ENCODE measurements around the gene CCDC169. TPM values are rescaled to one million over a fixed set of nuclear protein-coding genes. Genes with fewer than 3 reads are reported as not detected.

CCDC169 gene
- total and polyA plus RNA-seq, 2 of the 4 experiments (the other 2 are of a cell fraction) = 0.54 to 0.62 TPM

DNA sequence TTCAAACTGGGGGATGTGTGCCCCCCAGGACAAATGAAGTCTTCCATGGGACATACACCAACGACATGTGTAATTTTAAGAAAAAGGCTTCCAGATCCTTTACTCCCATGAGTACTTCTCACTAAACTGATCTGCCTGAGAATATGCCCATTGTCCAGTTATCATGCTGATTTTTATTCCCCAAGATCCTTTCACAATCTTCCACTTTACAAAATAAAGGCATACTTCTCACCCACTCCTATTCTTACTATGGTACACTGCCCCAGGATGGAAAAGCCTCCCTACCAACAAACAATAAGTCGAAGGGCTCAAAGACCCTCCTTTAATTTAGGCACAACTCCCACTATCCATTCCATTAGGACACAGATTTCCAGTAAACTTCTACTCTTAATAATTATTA, 45.1 kb upstream of the CCDC169 start:
- H2AK9ac ChIP-seq (replicated peaks; ENCODE audit: low read depth, low read length, poor library complexity) = no peak overlapping the region
- no peak overlapping the region for H3K56ac ChIP-seq (ENCODE audit: extremely low read depth, insufficient read depth, low read length)
- peaks cover 47% of the 10 kb centered on the region for H4K20me1 ChIP-seq (ENCODE audit: insufficient read depth, low read length)
- H3K23ac ChIP-seq (ENCODE audit: low read depth, low read length) = 0 out of 2 replicates have a peak overlapping the region, but pooled peaks have one; percentile 16
- H3K4ac ChIP-seq (ENCODE audit: low read depth, low read length) = no peak overlapping the region
- H3K4me1 ChIP-seq (ENCODE audit: control insufficient read depth, insufficient read depth, low read length) = peaks cover 5% of the 10 kb centered on the region; the same call in 1 of the 2 replicates
- no peaks in the 10 kb centered on the region for H3K9me3 ChIP-seq (ENCODE audit: control insufficient read depth, insufficient read depth, low read length)
- WGBS, 2 experiments (ENCODE audit: extremely low coverage in 2 of 2, insufficient read length in 1 of 2) = no CpG with 5 or more reads among the region's 2 CpGs
- H2BK5ac ChIP-seq (ENCODE audit: low read depth, low read length, poor library complexity, severe bottlenecking) = no peak overlapping the region
- H4K5ac ChIP-seq (ENCODE audit: low read depth, low read length) = no peak overlapping the region
- in situ Hi-C loops (cut with MboI; ENCODE audit: low sequenced_read_pairs) (loop anchor here (25.0 kb wide), 1 partner anchor 645 kb away; the partner anchor contains the start of gene ALG5), intact Hi-C loops (cut with micrococcal nuclease) (loop anchor here (10.0 kb wide), 2 partner anchors 472 to 652 kb away; partner anchors contain the start of genes ALG5 and RFXAP), dilution Hi-C loops (cut with HindIII; ENCODE audit: low sequenced_read_pairs, unreplicated experiment) (no loop called here)
- no peak overlapping the region for H3K4me3 ChIP-seq (ENCODE audit: insufficient read depth, low read depth, low read length)
- no peak overlapping the region for H3K14ac ChIP-seq (replicated peaks; ENCODE audit: low read depth, low read length)
- no peak overlapping the region for H3K27ac ChIP-seq (ENCODE audit: insufficient read depth, low read length)
- no peak overlapping the region for H2BK120ac ChIP-seq (ENCODE audit: low read depth, low read length)
- H4K91ac ChIP-seq (ENCODE audit: insufficient read depth, low read depth, low read length) = no peak overlapping the region
- ChIA-PET CTCF (no interaction called here), POLR2A (ENCODE audit: unreplicated experiment) (interaction anchor here (0.5 kb wide), 1 partner anchor 44 kb away, joined by 9 read pairs; no protein-coding TSS in a partner anchor)
- BruUV-seq (replicated peaks) = no TSS peak
- no peak overlapping the region for H3K4me2 ChIP-seq (ENCODE audit: low read depth, low read length)
- H4K8ac ChIP-seq (ENCODE audit: low read depth in 2 of 2, low read length in 2 of 2) = no peak overlapping the region
- H3K36me3 ChIP-seq (ENCODE audit: control insufficient read depth, insufficient read depth, low read length) = no peaks in the 10 kb centered on the region
- DNase-seq = no peak
- no peak overlapping the region for H3K18ac ChIP-seq (ENCODE audit: low read depth, low read length)
- no peak for ATAC-seq (ENCODE audit: low read depth)
- no peak overlapping the region for H2AK5ac ChIP-seq (ENCODE audit: low read depth, low read length)
- no peak overlapping the region for H2BK20ac ChIP-seq (ENCODE audit: low read depth, low read length)
- no peak overlapping the region for H3K9ac ChIP-seq (ENCODE audit: low read depth, low read length)
- TF ChIP-seq MAZ (IDR thresholded peaks at IDR 0.05; ENCODE audit: borderline replicate concordance, low read depth, low read length) = no peak
- TF ChIP-seq NFE2L2 (IDR thresholded peaks at IDR 0.05; ENCODE audit: low read depth, low read length) = no peak
- TF ChIP-seq BHLHE40 (IDR thresholded peaks at IDR 0.05; ENCODE audit: low read depth, low read length) = no peak
- no peak for TF ChIP-seq MXI1 (IDR thresholded peaks at IDR 0.05; ENCODE audit: borderline replicate concordance, low read depth, low read length)
- no peak for TF ChIP-seq RFX5 (IDR thresholded peaks at IDR 0.05; ENCODE audit: low read depth, low read length)
- TF ChIP-seq POLR2A (IDR thresholded peaks at IDR 0.05; ENCODE audit: low read depth, low read length) = no peak
- no peak for TF ChIP-seq CHD1 (IDR thresholded peaks at IDR 0.05; ENCODE audit: low read depth, low read length)
- no peak for TF ChIP-seq MAFK (IDR thresholded peaks at IDR 0.05; ENCODE audit: low read depth, low read length)
- no peak overlapping the region for H2AFZ ChIP-seq (replicated peaks; ENCODE audit: low read length, poor library complexity)
- peaks cover 5% of the 10 kb centered on the region for H3K9me1 ChIP-seq (ENCODE audit: insufficient read depth, low read length)
- no peak overlapping the region for H2BK15ac ChIP-seq (ENCODE audit: low read depth, low read length)
- no peaks in the 10 kb centered on the region for H3K27me3 ChIP-seq (ENCODE audit: control insufficient read depth, insufficient read depth, low read length)
- H3K79me1 ChIP-seq (ENCODE audit: low read depth in 1 of 2, low read length in 2 of 2) = peaks cover 3 to 47% of the 10 kb centered on the region in 2 experiments

Data from IMR-90 (cell line).